H1 (cell line): ENCODE results near the gene TNS4. TPM values are rescaled to one million over a fixed set of nuclear protein-coding genes. Genes with fewer than 3 reads are reported as not detected.

Source experiments
- CTCF ChIA-PET: fragments of 300-600 bp; sonication (Branson Sonifier 250); formaldehyde crosslinking; loops from one replicate; lab custom pipeline; 2021; ENCODE audit not compliant: partially characterized antibody; lab: Charles Lee
- POLR2A ChIA-PET: fragments of 300-600 bp; sonication (Branson Sonifier 250); formaldehyde crosslinking; loops from one replicate; lab custom pipeline; 2021; ENCODE audit warnings: inconsistent platforms; ENCODE audit not compliant: partially characterized antibody; lab: Charles Lee
- DNase-seq, 2 experiments: peaks; one replicate each; pipeline versions ENCODE4 v3.0.0 to v3.0.0-alpha.2; 2010 to 2022; ENCODE audit warnings: low spot score in 2 of 2, low read depth in 1 of 2, mixed read lengths in 1 of 2
- FAIRE-seq: peaks from 2 replicates; lab custom pipeline; 2011; peaks lifted over from hg19 to GRCh38; lab: Jason Lieb, UNC
- H2AFZ ChIP-seq: 2 replicates; pipeline ENCODE4 v1.8.1; 2012; ENCODE audit warnings: low read length, inconsistent platforms
- H2AK5ac ChIP-seq: 2 replicates; pipeline ENCODE4 v1.6.1; 2013; ENCODE audit warnings: low read depth, low read length
- H2BK120ac ChIP-seq: replicated peaks from 2 replicates; pipeline ENCODE3; 2013; ENCODE audit warnings: low read depth, low read length, inconsistent platforms
- H2BK12ac ChIP-seq: 2 replicates; pipeline ENCODE4 v1.6.1; 2013; ENCODE audit warnings: low read depth, low read length
- H2BK15ac ChIP-seq: 2 replicates; pipeline ENCODE4 v1.6.1; 2013; ENCODE audit warnings: low read length
- H2BK20ac ChIP-seq: 2 replicates; pipeline ENCODE4 v1.6.1; 2013; ENCODE audit warnings: low read length
- H2BK5ac ChIP-seq: 2 replicates; pipeline ENCODE4 v1.6.1; 2013; ENCODE audit warnings: low read depth, low read length
- H3K14ac ChIP-seq: 2 replicates; pipeline ENCODE4 v1.6.1; 2013; ENCODE audit warnings: inconsistent platforms; ENCODE audit not compliant: insufficient read length
- H3K18ac ChIP-seq: 2 replicates; pipeline ENCODE4 v1.6.1; 2013; ENCODE audit warnings: low read length; ENCODE audit errors: extremely low read depth
- H3K23ac ChIP-seq: 2 replicates; pipeline ENCODE4 v1.6.1; 2013; ENCODE audit warnings: inconsistent platforms; ENCODE audit not compliant: insufficient read length
- H3K23me2 ChIP-seq: 2 replicates; pipeline ENCODE4 v1.6.1; 2013; ENCODE audit warnings: low read depth, low read length
- H3K27ac ChIP-seq: 2 replicates; pipeline ENCODE4 v1.6.1; 2011; ENCODE audit warnings: low read depth, low read length, inconsistent platforms
- H3K27me3 ChIP-seq, 4 experiments: replicated peaks in 1 of 4; 1 replicate in 1 of 4; 2 replicates in 3 of 4; pipeline versions ENCODE4 v1.6.1 to v1.8.1; 2011 to 2013; ENCODE audit warnings: low read length in 3 of 4, mild to moderate bottlenecking in 3 of 4, inconsistent platforms in 2 of 4, mixed read lengths in 2 of 4, moderate library complexity in 1 of 4; ENCODE audit not compliant: control insufficient read depth in 3 of 4, insufficient read depth in 3 of 4; ENCODE audit errors: extremely low read depth in 1 of 4
- H3K36me3 ChIP-seq, 4 experiments: 2 replicates each; pipeline versions ENCODE4 v1.6.1 to v1.8.1; 2011 to 2013; ENCODE audit warnings: mild to moderate bottlenecking in 4 of 4, low read length in 3 of 4, moderate library complexity in 2 of 4, control low read depth in 1 of 4, inconsistent platforms in 1 of 4; ENCODE audit not compliant: insufficient read depth in 4 of 4, control insufficient read depth in 2 of 4
- H3K4ac ChIP-seq: replicated peaks from 2 replicates; pipeline ENCODE3; 2013; ENCODE audit warnings: low read length, low read depth, mixed read lengths, inconsistent platforms; ENCODE audit not compliant: insufficient read length
- H3K4me1 ChIP-seq, 4 experiments: replicated peaks in 1 of 4; 1 replicate in 1 of 4; 2 replicates in 3 of 4; pipeline versions ENCODE4 v1.6.1 to v1.8.1; 2011 to 2013; ENCODE audit warnings: low read length in 3 of 4, inconsistent platforms in 2 of 4, mixed read lengths in 1 of 4; ENCODE audit not compliant: insufficient read depth in 4 of 4, control insufficient read depth in 3 of 4
- H3K4me2 ChIP-seq, 2 experiments: 2 replicates each; pipeline versions ENCODE4 v1.6.1 to v1.8.1; 2011 to 2013; ENCODE audit warnings: low read depth in 2 of 2, low read length in 2 of 2, control low read depth in 1 of 2, inconsistent platforms in 1 of 2, mild to moderate bottlenecking in 1 of 2; ENCODE audit not compliant: insufficient read depth in 1 of 2
- H3K4me3 ChIP-seq, 4 experiments: fragments of 200-600, 300-600 bp in 1 of 4; sonication (generic), shearing (Covaris generic), sonication (Bioruptor Twin) in 1 of 4; 2 replicates each; pipeline versions ENCODE4 v1.5.1 to v1.8.1; 2011 to 2016; ENCODE audit warnings: low read length in 4 of 4, low read depth in 3 of 4, control low read depth in 2 of 4, inconsistent platforms in 2 of 4, mild to moderate bottlenecking in 2 of 4, mixed read lengths in 1 of 4, moderate library complexity in 1 of 4; ENCODE audit not compliant: insufficient read depth in 2 of 4; ENCODE audit errors: extremely low read depth in 1 of 4
- H3K56ac ChIP-seq: replicated peaks from 2 replicates; pipeline ENCODE3; 2013; ENCODE audit warnings: low read depth, mild to moderate bottlenecking, mixed read lengths, low read length, inconsistent platforms; ENCODE audit not compliant: insufficient read length
- H3K79me1 ChIP-seq: 2 replicates; pipeline ENCODE4 v1.6.1; 2013; ENCODE audit warnings: low read depth, low read length, control low read depth
- H3K79me2 ChIP-seq, 2 experiments: 2 replicates each; pipeline versions ENCODE4 v1.6.1 to v1.8.1; 2012 to 2013; ENCODE audit warnings: low read length in 2 of 2, mild to moderate bottlenecking in 2 of 2, inconsistent platforms in 1 of 2; ENCODE audit not compliant: insufficient read depth in 2 of 2, control insufficient read depth in 1 of 2
- H3K9ac ChIP-seq, 4 experiments: replicated peaks in 1 of 4; 1 replicate in 1 of 4; 2 replicates in 3 of 4; pipeline versions ENCODE4 v1.6.1 to v1.8.1; 2011 to 2013; ENCODE audit warnings: low read depth in 3 of 4, low read length in 3 of 4, control low read depth in 2 of 4, mild to moderate bottlenecking in 2 of 4, moderate library complexity in 2 of 4, inconsistent platforms in 1 of 4; ENCODE audit errors: extremely low read depth in 1 of 4
- H3K9me3 ChIP-seq, 2 experiments: 2 replicates each; pipeline versions ENCODE4 v1.6.1 to v1.8.1; 2012 to 2013; ENCODE audit warnings: mild to moderate bottlenecking in 2 of 2, moderate library complexity in 2 of 2, control low read depth in 1 of 2, inconsistent platforms in 1 of 2, low read depth in 1 of 2, low read length in 1 of 2, mixed read lengths in 1 of 2; ENCODE audit not compliant: insufficient read depth in 2 of 2
- H4K20me1 ChIP-seq, 2 experiments: replicated peaks in 1 of 2; 2 replicates each; pipeline versions ENCODE3 to v1.8.1; 2011 to 2013; ENCODE audit warnings: inconsistent platforms in 2 of 2, low read length in 2 of 2, mild to moderate bottlenecking in 1 of 2; ENCODE audit not compliant: insufficient read depth in 2 of 2, control insufficient read depth in 1 of 2
- H4K5ac ChIP-seq: 2 replicates; pipeline ENCODE4 v1.6.1; 2013; ENCODE audit warnings: low read length, low read depth, mixed read lengths, inconsistent platforms; ENCODE audit not compliant: insufficient read length
- H4K8ac ChIP-seq: 2 replicates; pipeline ENCODE4 v1.8.0; 2013; ENCODE audit warnings: mild to moderate bottlenecking, moderate library complexity, low read length, inconsistent platforms; ENCODE audit not compliant: insufficient read depth; ENCODE audit errors: extremely low read depth
- H4K91ac ChIP-seq: replicated peaks from 2 replicates; pipeline ENCODE3; 2013; ENCODE audit warnings: low read length, mixed read lengths, inconsistent platforms; ENCODE audit not compliant: insufficient read length
- BCL11A ChIP-seq, 2 experiments: IDR thresholded peaks; one replicate each; pipeline ENCODE4 v1.6.1; 2011; ENCODE audit warnings: low read depth in 2 of 2, low read length in 2 of 2, mild to moderate bottlenecking in 2 of 2
- PHF8 ChIP-seq: fragments of 200-600 bp; sonication (generic); conservative IDR thresholded peaks from 2 replicates; pipeline ENCODE4 v1.7.1; 2012; ENCODE audit warnings: low read depth, mild to moderate bottlenecking, inconsistent platforms, low read length, moderate library complexity
- RBBP5 ChIP-seq: IDR thresholded peaks from 2 replicates; pipeline ENCODE4 v1.7.1; 2012; ENCODE audit warnings: low read depth, mild to moderate bottlenecking, inconsistent platforms, low read length, moderate library complexity, borderline replicate concordance
- ZNF274 ChIP-seq: IDR thresholded peaks from 2 replicates; pipeline ENCODE4 v1.7.0; 2012; ENCODE audit warnings: low read length, borderline replicate concordance; ENCODE audit errors: extremely low read depth
- WGBS, 2 experiments: shearing (Covaris generic) in 1 of 2; methylation state at CpG; one replicate each; pipeline versions ENCODE4 v1.1.6 to v1.1.7; 2013 to 2015; ENCODE audit warnings: low lambda C conversion rate in 2 of 2, mixed read lengths in 2 of 2, inconsistent platforms in 1 of 2, low coverage in 1 of 2, missing lambda C conversion rate in 1 of 2; ENCODE audit not compliant: insufficient replicate concordance in 2 of 2, insufficient coverage in 1 of 2, insufficient read length in 1 of 2; ENCODE audit errors: extremely low coverage in 1 of 2, missing lambda C conversion rate in 1 of 2; 5-methylcytosine and 5-hydroxymethylcytosine counted together
- polyA plus RNA-seq, 7 experiments: library from polyadenylated mRNA; depleted of rRNA in 3 of 7; stranded (reverse) in 5 of 7; unstranded in 2 of 7; fragments of >200 nt in 5 of 7; fragments of 200-250 nt in 2 of 7; gene quantifications; 1 replicate in 5 of 7; 2 replicates in 1 of 7; 4 replicates in 1 of 7; pipeline versions ENCODE4 v1.2.1 to v1.2.3, GENCODE V29; 2011 to 2013; ENCODE audit warnings: missing spikeins in 2 of 7, mixed read lengths in 2 of 7
- total RNA-seq: library from RNA; stranded (reverse); fragmentation: NEBNext Ultra II Directional; extraction: Animal tissue kit (Norgen Biotek cat#: 25700); gene quantifications from 2 replicates; pipeline ENCODE4 v1.2.1, GENCODE V29; 2021
- TF ChIP-seq, protein P1 (sequence below): IDR thresholded peaks from 2 replicates; pipeline ENCODE4 v1.6.1; 2012; ENCODE audit warnings: inconsistent platforms

The TNS4 gene
- total and polyA plus RNA-seq, 2 of the 8 experiments (the other 6 are each of a cell fraction or from before 2014, with no cell fraction given), result 0.20 to 0.21 TPM

DNA sequence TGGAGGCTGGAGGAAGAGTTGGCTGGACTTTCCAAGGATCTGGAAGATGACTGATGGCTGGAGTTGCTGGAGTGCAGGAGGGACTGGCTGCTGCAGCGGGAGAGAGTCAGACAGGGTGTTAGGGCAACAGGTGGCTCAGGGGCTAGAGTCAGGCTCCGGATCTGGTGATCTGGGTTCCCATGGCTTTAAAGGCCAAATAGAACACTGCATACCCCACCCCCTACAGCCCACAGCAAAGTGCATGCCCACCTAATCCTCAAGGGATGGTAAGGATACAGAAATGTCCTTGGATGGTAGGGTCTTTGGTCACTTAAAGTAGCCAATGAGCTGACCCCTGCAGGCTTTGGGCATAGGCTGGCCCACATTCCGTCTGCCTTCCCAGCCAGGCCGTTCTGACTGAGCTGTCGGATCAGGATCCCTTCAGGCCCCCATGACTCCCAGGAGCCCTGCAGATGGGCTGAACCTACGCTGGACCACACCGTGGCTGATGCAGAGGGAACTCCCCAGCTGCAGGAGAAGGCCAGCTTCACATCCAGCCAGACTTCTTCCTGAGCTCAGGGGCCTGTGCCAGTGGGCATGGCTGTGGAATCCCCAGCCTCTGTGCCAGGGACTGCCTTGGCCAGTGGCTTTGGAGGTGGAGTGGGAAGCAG is 13.9 kb downstream of the TNS4 start:
- no peak overlapping the region for H4K5ac ChIP-seq
- no peaks in the 10 kb centered on the region; a peak in 1 of 7 replicates for H3K27me3 ChIP-seq
- H2BK120ac ChIP-seq, result no peak overlapping the region
- DNase-seq, result no peak
- no peaks in the 10 kb centered on the region for H3K23me2 ChIP-seq
- H3K36me3 ChIP-seq, result no peaks in the 10 kb centered on the region
- H3K9ac ChIP-seq, result no peak overlapping the region
- no peak overlapping the region for H2AK5ac ChIP-seq
- no peak overlapping the region for H3K14ac ChIP-seq
- H3K4ac ChIP-seq, result no peak overlapping the region
- H3K79me2 ChIP-seq, result no peaks in the 10 kb centered on the region
- no peak overlapping the region for H3K4me3 ChIP-seq
- H3K23ac ChIP-seq, result no peak overlapping the region
- peak overlapping the region; percentile 62; the same call in 1 of the 2 replicates for H2BK20ac ChIP-seq
- H3K9me3 ChIP-seq, result no peaks in the 10 kb centered on the region
- no peak overlapping the region for H3K18ac ChIP-seq
- peak overlapping the region; percentile 89; the same call in 1 of the 2 replicates for H2BK15ac ChIP-seq
- no peak overlapping the region for H4K8ac ChIP-seq
- CTCF ChIA-PET, result interaction anchor here (0.7 to 5.0 kb wide), 14 partner anchors 11 to 132 kb away, joined by 3 to 52 read pairs (median 4); partner anchors contain the start of gene TOP2A
- no peak overlapping the region for H3K56ac ChIP-seq
- peak overlapping the region; percentile 85; the same call in 1 of the 2 replicates for H2BK12ac ChIP-seq
- 94% methylated on average over 7 of the region's 7 CpGs; no CpG with 5 or more reads in 1 of the 2 experiments for WGBS, 2 experiments
- H3K4me1 ChIP-seq, result peaks cover 9 to 34% (median 27%) of the 10 kb centered on the region in 4 experiments
- H2BK5ac ChIP-seq, result peak overlapping the region; percentile 49; the same call in 1 of the 2 replicates
- TF ChIP-seq BCL11A (IDR thresholded peaks at IDR 0.05; ENCODE audit: low read depth in 2 of 2, low read length in 2 of 2), result no peak
- TF ChIP-seq, protein P1, sequence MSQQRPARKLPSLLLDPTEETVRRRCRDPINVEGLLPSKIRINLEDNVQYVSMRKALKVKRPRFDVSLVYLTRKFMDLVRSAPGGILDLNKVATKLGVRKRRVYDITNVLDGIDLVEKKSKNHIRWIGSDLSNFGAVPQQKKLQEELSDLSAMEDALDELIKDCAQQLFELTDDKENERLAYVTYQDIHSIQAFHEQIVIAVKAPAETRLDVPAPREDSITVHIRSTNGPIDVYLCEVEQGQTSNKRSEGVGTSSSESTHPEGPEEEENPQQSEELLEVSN, result no peak
- no peak for TF ChIP-seq RBBP5
- TF ChIP-seq PHF8, result no peak
- no peak for TF ChIP-seq ZNF274
- TF ChIP-seq, all 59 proteins: peak for 0
- no peak overlapping the region for H3K27ac ChIP-seq
- no peaks in the 10 kb centered on the region for H3K79me1 ChIP-seq
- H4K20me1 ChIP-seq, result no peaks in the 10 kb centered on the region
- no peak overlapping the region for H2AFZ ChIP-seq
- no peak overlapping the region for H3K4me2 ChIP-seq
- POLR2A ChIA-PET, result interaction anchor here (0.6 to 1.3 kb wide), 5 partner anchors 9 to 23 kb away, joined by 3 to 5 read pairs (median 3); no protein-coding TSS in a partner anchor
- H4K91ac ChIP-seq, result peak overlapping the region; percentile 46
- no peak for FAIRE-seq
